Colonic mucosa (tissue), 4 donors: ENCODE data around the gene AP5Z1. TPM values are rescaled to one million over a fixed set of nuclear protein-coding genes. Genes with fewer than 3 reads are reported as not detected.

Experiments used
- DNase-seq: peaks from one replicate; pipeline ENCODE4 v3.0.0-alpha.2; 2020
- H3K27ac ChIP-seq: fragments of 200-600 bp; one replicate; pipeline ENCODE4 v1.8.0; 2021
- H3K27me3 ChIP-seq: fragments of 200-600 bp; one replicate; pipeline ENCODE4 v1.8.0; 2021
- H3K36me3 ChIP-seq: fragments of 200-600 bp; one replicate; pipeline ENCODE4 v1.8.0; 2021
- H3K4me1 ChIP-seq: fragments of 200-600 bp; one replicate; pipeline ENCODE4 v1.8.0; 2021; ENCODE audit warnings: mild to moderate bottlenecking
- H3K4me3 ChIP-seq: fragments of 200-600 bp; one replicate; pipeline ENCODE4 v1.8.0; 2021
- H3K9ac ChIP-seq, 2 donors: one replicate each; pipeline ENCODE4 v1.7.0; 2013; ENCODE audit warnings: control low read depth in 2 of 2, low read depth in 2 of 2, low read length in 2 of 2
- H3K9me3 ChIP-seq: fragments of 200-600 bp; one replicate; pipeline ENCODE4 v1.8.0; 2021
- CTCF ChIP-seq: fragments of 200-600 bp; IDR thresholded peaks from one replicate; pipeline ENCODE4 v1.8.0; 2022; ENCODE audit warnings: antibody characterized with exemption, mild to moderate bottlenecking
- intact Hi-C: fragments of 100-400 bp; cut with DNase I; formaldehyde crosslinking; loops from one replicate; pipeline ENCODE4 v1.14.1; 2022
- total RNA-seq, 2 donors: library from RNA; stranded (reverse); fragmentation: NEBNext Ultra II Directional in 1 of 2; extraction: Animal tissue kit (Norgen Biotek cat#: 25700) in 1 of 2; gene quantifications; one replicate each; pipeline ENCODE4 v1.2.1, GENCODE V29; 2021
- donor health status: healthy.
- donor health status: DM: no; HTN: no; CAD: no.
- donor health status: DM: no; HTN: no; CAD: no.

Gene AP5Z1
- total RNA-seq, 2 donors from 2014 or later = 27.9 to 49.9 TPM

DNA sequence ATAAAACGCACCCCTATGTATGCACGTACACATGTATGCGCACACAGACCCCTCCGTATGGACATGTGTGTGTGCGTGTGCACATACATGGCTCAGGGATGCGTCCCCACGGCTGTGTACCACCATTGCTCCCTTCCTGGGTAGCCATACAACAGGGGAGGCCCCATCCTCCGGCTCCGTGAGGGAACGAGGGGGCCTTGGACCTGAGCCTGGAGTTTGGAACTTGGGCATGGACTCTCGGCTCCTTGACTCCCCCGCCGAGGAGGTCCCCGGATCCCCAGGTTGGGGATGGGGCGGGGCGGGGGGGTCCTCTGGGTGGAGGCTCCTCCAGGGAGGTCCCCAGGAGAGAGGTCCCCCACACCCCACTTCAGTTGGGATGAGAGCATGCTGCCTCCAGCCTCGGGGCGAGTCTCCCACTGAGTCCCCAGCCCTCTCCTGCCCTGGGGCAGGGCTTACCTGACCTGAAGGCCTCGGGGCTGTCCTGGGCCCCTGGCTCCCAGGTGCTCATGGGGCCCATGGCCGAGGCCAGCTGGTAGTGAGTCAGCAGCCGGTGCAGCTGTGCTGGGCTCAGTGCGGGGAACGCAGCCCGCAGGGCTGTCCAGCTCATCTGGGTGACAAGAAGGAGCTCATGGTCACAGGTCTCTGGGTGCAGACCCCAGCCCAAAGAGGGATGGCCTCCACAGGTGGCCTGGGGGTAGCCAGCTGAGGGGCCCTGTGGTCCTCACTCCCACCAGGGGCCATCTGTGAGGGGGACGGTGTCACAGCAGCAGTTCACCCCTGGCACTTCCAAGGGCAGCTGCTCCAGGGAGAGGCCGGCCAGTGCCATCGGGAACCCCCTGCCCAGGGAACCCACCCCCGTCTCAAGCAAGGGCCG lies 29.9 kb downstream of the AP5Z1 start:
- H3K9me3 ChIP-seq = no peaks in the 10 kb centered on the region
- no peak overlapping the region for H3K4me3 ChIP-seq
- no peaks in the 10 kb centered on the region for H3K36me3 ChIP-seq
- intact Hi-C loops = no loop called here
- TF ChIP-seq CTCF = no peak
- no peaks in the 10 kb centered on the region for H3K27me3 ChIP-seq
- H3K9ac ChIP-seq = no peak overlapping the region
- H3K4me1 ChIP-seq = no peaks in the 10 kb centered on the region
- no peak overlapping the region for H3K27ac ChIP-seq
- DNase-seq = no peak

GRCh38 chr7:4805984-4806300 lies 30.5 kb downstream of the AP5Z1 start:
- Histone ChIP-seq H3K36me3 (no peaks in the 10 kb centered on the region), H3K9me3 (no peaks in the 10 kb centered on the region), H3K27me3 (no peaks in the 10 kb centered on the region), H3K9ac (no peak overlapping the region), H3K4me1 (no peaks in the 10 kb centered on the region), H3K4me3 (no peak overlapping the region), H3K27ac (no peak overlapping the region)
- DNase-seq = no peak
- TF ChIP-seq CTCF = no peak
- intact Hi-C loops = no loop called here

DNA sequence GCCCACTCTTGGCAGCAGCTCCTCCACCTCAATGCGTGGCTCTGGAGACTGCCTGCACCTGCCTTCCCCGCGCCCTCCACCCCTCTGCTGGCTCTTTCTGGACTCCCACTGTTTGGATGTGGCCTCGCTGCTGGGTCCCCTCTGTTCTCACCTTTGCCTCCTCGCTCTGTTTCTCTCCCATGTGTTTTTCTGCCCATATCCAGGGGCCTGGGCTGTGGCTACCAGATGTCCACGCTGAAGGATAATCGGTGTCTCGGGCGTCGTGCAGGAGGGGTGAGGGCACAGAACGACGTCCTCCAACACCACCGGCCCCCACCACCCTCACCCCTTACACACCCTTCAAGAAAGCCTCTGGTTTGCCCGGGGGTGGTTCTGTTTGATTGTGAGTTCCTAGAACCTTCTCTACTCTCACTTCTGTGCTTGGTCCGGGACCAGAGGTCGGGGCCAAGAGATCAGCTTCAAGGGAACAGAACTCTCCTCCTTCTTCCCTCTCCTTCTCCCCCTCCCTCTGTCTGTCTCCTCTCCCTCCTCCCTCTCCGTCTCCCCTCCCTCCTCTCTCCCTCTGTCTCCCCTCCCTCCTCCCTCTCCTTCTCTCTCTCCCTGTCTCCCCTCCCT lies 31.7 kb downstream of the AP5Z1 start:
- no peak for TF ChIP-seq CTCF
- Histone ChIP-seq H3K4me1 (no peaks in the 10 kb centered on the region), H3K9me3 (no peaks in the 10 kb centered on the region), H3K27ac (no peak overlapping the region), H3K4me3 (no peak overlapping the region), H3K27me3 (no peaks in the 10 kb centered on the region), H3K9ac (no peak overlapping the region), H3K36me3 (no peaks in the 10 kb centered on the region)
- intact Hi-C loops = no loop called here
- DNase-seq = no peak

DNA sequence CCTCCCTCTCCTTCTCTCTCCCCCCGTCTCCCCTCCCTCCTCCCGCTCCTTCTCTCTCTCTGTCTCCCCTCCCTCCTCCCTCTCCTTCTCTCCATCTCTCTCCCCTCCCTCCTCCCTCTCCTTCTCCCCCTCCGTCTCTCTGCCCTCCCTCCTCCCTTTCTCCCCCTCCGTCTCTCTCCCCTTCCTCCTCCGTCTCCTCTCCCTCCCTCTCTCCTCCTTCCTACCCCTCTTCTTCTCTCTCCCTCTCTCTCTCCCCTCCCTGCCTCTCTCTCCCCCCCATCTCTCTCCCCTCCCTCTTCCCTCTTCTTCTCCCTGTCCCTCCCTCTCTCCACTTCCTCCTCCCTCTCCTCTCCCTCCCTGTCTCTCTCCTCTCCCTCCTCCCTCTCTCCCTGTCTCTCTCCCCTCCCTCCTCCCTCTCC lies 32.2 kb downstream of the AP5Z1 start:
- Histone ChIP-seq H3K27ac (no peak overlapping the region), H3K9ac (no peak overlapping the region), H3K4me1 (no peaks in the 10 kb centered on the region), H3K36me3 (no peaks in the 10 kb centered on the region), H3K4me3 (no peak overlapping the region), H3K9me3 (no peaks in the 10 kb centered on the region), H3K27me3 (no peaks in the 10 kb centered on the region)
- intact Hi-C loops = no loop called here
- no peak for TF ChIP-seq CTCF
- no peak for DNase-seq

- no peak overlapping the region for H3K27ac ChIP-seq
- no peak overlapping the region for H3K9ac ChIP-seq
- no peak overlapping the region for H3K4me3 ChIP-seq
- no peak for TF ChIP-seq CTCF
- H3K4me1 ChIP-seq = no peaks in the 10 kb centered on the region
- DNase-seq = no peak
- no peaks in the 10 kb centered on the region for H3K36me3 ChIP-seq
- no peaks in the 10 kb centered on the region for H3K27me3 ChIP-seq
- no peaks in the 10 kb centered on the region for H3K9me3 ChIP-seq
- intact Hi-C loops = no loop called here
Measured at GRCh38 chr7:4808026-4808425, 32.6 kb downstream of the AP5Z1 start.
